ENCODE results near the gene C1QTNF6. TPM values are rescaled to one million over a fixed set of nuclear protein-coding genes. Genes with fewer than 3 reads are reported as not detected.

The C1QTNF6 gene
- total and polyA plus RNA-seq, 4 donors: 3.1 to 4.5 (median 4.0) TPM

- no peak for DNase-seq (ENCODE audit: low spot score)
- no peak overlapping the region for H3K9ac ChIP-seq (ENCODE audit: low read depth in 1 of 2, low read length in 2 of 2)
- WGBS: 92% methylated on average over 6 of the region's 6 CpGs
- H3K9me3 ChIP-seq (ENCODE audit: control insufficient read depth in 4 of 4, low read length in 3 of 4): no peaks in the 10 kb centered on the region
- TF ChIP-seq HNF4G (IDR thresholded peaks at IDR 0.05): no peak
- TF ChIP-seq, protein P1, sequence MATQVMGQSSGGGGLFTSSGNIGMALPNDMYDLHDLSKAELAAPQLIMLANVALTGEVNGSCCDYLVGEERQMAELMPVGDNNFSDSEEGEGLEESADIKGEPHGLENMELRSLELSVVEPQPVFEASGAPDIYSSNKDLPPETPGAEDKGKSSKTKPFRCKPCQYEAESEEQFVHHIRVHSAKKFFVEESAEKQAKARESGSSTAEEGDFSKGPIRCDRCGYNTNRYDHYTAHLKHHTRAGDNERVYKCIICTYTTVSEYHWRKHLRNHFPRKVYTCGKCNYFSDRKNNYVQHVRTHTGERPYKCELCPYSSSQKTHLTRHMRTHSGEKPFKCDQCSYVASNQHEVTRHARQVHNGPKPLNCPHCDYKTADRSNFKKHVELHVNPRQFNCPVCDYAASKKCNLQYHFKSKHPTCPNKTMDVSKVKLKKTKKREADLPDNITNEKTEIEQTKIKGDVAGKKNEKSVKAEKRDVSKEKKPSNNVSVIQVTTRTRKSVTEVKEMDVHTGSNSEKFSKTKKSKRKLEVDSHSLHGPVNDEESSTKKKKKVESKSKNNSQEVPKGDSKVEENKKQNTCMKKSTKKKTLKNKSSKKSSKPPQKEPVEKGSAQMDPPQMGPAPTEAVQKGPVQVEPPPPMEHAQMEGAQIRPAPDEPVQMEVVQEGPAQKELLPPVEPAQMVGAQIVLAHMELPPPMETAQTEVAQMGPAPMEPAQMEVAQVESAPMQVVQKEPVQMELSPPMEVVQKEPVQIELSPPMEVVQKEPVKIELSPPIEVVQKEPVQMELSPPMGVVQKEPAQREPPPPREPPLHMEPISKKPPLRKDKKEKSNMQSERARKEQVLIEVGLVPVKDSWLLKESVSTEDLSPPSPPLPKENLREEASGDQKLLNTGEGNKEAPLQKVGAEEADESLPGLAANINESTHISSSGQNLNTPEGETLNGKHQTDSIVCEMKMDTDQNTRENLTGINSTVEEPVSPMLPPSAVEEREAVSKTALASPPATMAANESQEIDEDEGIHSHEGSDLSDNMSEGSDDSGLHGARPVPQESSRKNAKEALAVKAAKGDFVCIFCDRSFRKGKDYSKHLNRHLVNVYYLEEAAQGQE (IDR thresholded peaks at IDR 0.05): no peak
- TF ChIP-seq EGR1 (IDR thresholded peaks at IDR 0.05; ENCODE audit: low read depth in 2 of 2): no peak
- no peak for TF ChIP-seq FOXA2 (IDR thresholded peaks at IDR 0.05)
- no peak for TF ChIP-seq GABPA (IDR thresholded peaks at IDR 0.05 in 1 of 2, conservative IDR thresholded peaks at IDR 0.05 in 1 of 2)
- H3K27ac ChIP-seq (ENCODE audit: low read depth in 1 of 2, low read length in 2 of 2): no peak overlapping the region
- no peaks in the 10 kb centered on the region for H3K27me3 ChIP-seq (ENCODE audit: control insufficient read depth in 4 of 4, insufficient read depth in 4 of 4, low read length in 3 of 4)
- no peak overlapping the region for H3K4me3 ChIP-seq (ENCODE audit: low read depth in 1 of 3, low read length in 3 of 3)
- no peaks in the 10 kb centered on the region for H3K4me1 ChIP-seq (ENCODE audit: control insufficient read depth in 4 of 4, insufficient read depth in 4 of 4, low read length in 3 of 4)
- H3K36me3 ChIP-seq (ENCODE audit: control insufficient read depth in 4 of 4, insufficient read depth in 3 of 4, low read depth in 1 of 4, low read length in 3 of 4): no peaks in the 10 kb centered on the region
Observed at GRCh38 chr22:37137903-37138665, 50.0 kb downstream of the C1QTNF6 start.

GRCh38 chr22:37137131-37137530, 50.9 kb downstream of the C1QTNF6 start:
- Histone ChIP-seq H3K27ac (ENCODE audit: low read depth in 1 of 2, low read length in 2 of 2) (no peak overlapping the region), H3K36me3 (ENCODE audit: control insufficient read depth in 4 of 4, insufficient read depth in 3 of 4, low read depth in 1 of 4, low read length in 3 of 4) (no peaks in the 10 kb centered on the region), H3K4me3 (ENCODE audit: low read depth in 1 of 3, low read length in 3 of 3) (no peak overlapping the region), H3K9me3 (ENCODE audit: control insufficient read depth in 4 of 4, low read length in 3 of 4) (no peaks in the 10 kb centered on the region), H3K9ac (ENCODE audit: low read depth in 1 of 2, low read length in 2 of 2) (no peak overlapping the region), H3K27me3 (ENCODE audit: control insufficient read depth in 4 of 4, insufficient read depth in 4 of 4, low read length in 3 of 4) (no peaks in the 10 kb centered on the region), H3K4me1 (ENCODE audit: control insufficient read depth in 4 of 4, insufficient read depth in 4 of 4, low read length in 3 of 4) (no peaks in the 10 kb centered on the region)
- TF ChIP-seq ZBTB33 (IDR thresholded peaks at IDR 0.05) (no peak), JUND (IDR thresholded peaks at IDR 0.05) (no peak), MAX (IDR thresholded peaks at IDR 0.05) (no peak), GABPA (IDR thresholded peaks at IDR 0.05 in 1 of 2, conservative IDR thresholded peaks at IDR 0.05 in 1 of 2) (no peak), TAF1 (conservative IDR thresholded peaks at IDR 0.05) (no peak)
- TF ChIP-seq, protein P2, sequence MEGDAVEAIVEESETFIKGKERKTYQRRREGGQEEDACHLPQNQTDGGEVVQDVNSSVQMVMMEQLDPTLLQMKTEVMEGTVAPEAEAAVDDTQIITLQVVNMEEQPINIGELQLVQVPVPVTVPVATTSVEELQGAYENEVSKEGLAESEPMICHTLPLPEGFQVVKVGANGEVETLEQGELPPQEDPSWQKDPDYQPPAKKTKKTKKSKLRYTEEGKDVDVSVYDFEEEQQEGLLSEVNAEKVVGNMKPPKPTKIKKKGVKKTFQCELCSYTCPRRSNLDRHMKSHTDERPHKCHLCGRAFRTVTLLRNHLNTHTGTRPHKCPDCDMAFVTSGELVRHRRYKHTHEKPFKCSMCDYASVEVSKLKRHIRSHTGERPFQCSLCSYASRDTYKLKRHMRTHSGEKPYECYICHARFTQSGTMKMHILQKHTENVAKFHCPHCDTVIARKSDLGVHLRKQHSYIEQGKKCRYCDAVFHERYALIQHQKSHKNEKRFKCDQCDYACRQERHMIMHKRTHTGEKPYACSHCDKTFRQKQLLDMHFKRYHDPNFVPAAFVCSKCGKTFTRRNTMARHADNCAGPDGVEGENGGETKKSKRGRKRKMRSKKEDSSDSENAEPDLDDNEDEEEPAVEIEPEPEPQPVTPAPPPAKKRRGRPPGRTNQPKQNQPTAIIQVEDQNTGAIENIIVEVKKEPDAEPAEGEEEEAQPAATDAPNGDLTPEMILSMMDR (IDR thresholded peaks at IDR 0.05; ENCODE audit: low read depth, low read length, missing input control): no peak
- TF ChIP-seq, protein P1 (IDR thresholded peaks at IDR 0.05): no peak
- DNase-seq (ENCODE audit: low spot score): no peak
- WGBS: 89% methylated on average over 8 of the region's 8 CpGs
